SU-DHL-6 (cell line): ENCODE results near the gene VWA1.
"Not testable (repeated sequence)": the region's sequence is repeated elsewhere in the genome, so short reads cannot be mapped to it uniquely, and the experiment has no call there.

Experiments
- EZH2phosphoT487 ChIP-seq: fragments of 200-600 bp; sonication (generic), shearing (Covaris generic); conservative IDR thresholded peaks from 2 replicates; pipeline ENCODE4 v1.6.1; 2018; ENCODE audit warnings: mild to moderate bottlenecking, antibody characterized with exemption, low read length, moderate library complexity, mixed read lengths
- TF ChIP-seq, protein P1 (sequence below): fragments of 200-600 bp; sonication (generic); IDR thresholded peaks from one replicate; pipeline ENCODE4 v1.5.1; 2017; ENCODE audit warnings: antibody characterized with exemption, mild to moderate bottlenecking, low read length, moderate library complexity; ENCODE audit not compliant: insufficient read depth, poor library complexity, severe bottlenecking

DNA sequence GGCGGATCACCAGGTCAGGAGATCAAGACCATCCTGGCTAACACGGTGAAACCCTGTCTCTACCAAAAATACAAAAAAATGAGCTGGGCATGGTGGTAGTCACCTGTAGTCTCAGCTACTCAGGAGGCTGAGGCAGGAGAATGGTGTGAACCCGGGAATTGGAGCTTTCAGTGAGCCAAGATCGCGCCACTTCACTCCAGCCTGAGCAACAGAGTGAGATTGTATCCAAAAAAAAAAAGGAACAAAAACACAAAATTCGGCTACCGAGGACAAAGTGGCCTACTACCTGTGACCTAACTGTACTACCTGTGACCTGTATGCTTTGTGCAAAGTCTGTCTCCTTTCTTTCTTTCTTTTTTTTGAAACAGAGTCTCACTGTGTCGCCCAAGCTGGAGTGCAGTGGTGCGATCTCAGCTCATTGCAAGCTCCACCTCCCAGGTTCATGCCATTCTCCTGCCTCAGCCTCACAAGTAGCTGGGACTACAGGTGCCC is 32.5 kb upstream of the VWA1 start:
- TF ChIP-seq, protein P1, sequence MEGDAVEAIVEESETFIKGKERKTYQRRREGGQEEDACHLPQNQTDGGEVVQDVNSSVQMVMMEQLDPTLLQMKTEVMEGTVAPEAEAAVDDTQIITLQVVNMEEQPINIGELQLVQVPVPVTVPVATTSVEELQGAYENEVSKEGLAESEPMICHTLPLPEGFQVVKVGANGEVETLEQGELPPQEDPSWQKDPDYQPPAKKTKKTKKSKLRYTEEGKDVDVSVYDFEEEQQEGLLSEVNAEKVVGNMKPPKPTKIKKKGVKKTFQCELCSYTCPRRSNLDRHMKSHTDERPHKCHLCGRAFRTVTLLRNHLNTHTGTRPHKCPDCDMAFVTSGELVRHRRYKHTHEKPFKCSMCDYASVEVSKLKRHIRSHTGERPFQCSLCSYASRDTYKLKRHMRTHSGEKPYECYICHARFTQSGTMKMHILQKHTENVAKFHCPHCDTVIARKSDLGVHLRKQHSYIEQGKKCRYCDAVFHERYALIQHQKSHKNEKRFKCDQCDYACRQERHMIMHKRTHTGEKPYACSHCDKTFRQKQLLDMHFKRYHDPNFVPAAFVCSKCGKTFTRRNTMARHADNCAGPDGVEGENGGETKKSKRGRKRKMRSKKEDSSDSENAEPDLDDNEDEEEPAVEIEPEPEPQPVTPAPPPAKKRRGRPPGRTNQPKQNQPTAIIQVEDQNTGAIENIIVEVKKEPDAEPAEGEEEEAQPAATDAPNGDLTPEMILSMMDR, result not testable (repeated sequence)
- not testable (repeated sequence) for TF ChIP-seq EZH2phosphoT487
